A549 (cell line): ENCODE results near the gene DOCK7. TPM values are rescaled to one million over a fixed set of nuclear protein-coding genes. Genes with fewer than 3 reads are reported as not detected.

Source experiments
- ATAC-seq, 2 experiments: fragments of 200-7000 bp in 1 of 2; fragments of >200 bp in 1 of 2; cut with Nextera tagmentation in 1 of 2; cut with Tn5 transposase in 1 of 2; 3 replicates each; pipeline versions ENCODE4 v1.8.0 to v1.9.1; 2018 to 2020; ENCODE audit warnings: mild to moderate bottlenecking in 1 of 2, moderate library complexity in 1 of 2
- CTCF ChIA-PET: fragments of 300-600 bp; sonication (Branson Sonifier 250); formaldehyde crosslinking; extraction: SDS; loops from one replicate; lab custom pipeline; 2021; ENCODE audit warnings: antibody characterized with exemption, inconsistent platforms; lab: Yijun Ruan, JAX
- POLR2A ChIA-PET: fragments of 350-600 bp; formaldehyde crosslinking; extraction: SDS; loops from one replicate; lab custom pipeline; 2021; ENCODE audit warnings: antibody characterized with exemption, inconsistent platforms; lab: Yijun Ruan, JAX
- DNase-seq, 2 experiments: peaks; one replicate each; pipeline versions ENCODE4 v3.0.0 to v3.0.0-alpha.2; 2011 to 2016; ENCODE audit warnings: low read depth in 1 of 2, low spot score in 1 of 2
- FAIRE-seq: peaks from 2 replicates; lab custom pipeline; 2011; peaks lifted over from hg19 to GRCh38; lab: Jason Lieb, UNC
- H3K27ac ChIP-seq, 2 experiments: fragments of >200 bp; sonication (Bioruptor Twin); formaldehyde crosslinking; 3 replicates each; pipeline ENCODE4 v1.5.1; 2016 to 2017
- H3K4me1 ChIP-seq: fragments of >200 bp; sonication (Bioruptor Twin); formaldehyde crosslinking; 3 replicates; pipeline ENCODE4 v1.6.1; 2016
- H3K4me2 ChIP-seq: fragments of >200 bp; sonication (Bioruptor Twin); formaldehyde crosslinking; 3 replicates; pipeline ENCODE4 v1.6.1; 2016
- H3K4me3 ChIP-seq: fragments of >200 bp; sonication (Bioruptor Twin); formaldehyde crosslinking; 3 replicates; pipeline ENCODE4 v1.5.1; 2016
- H3K9me3 ChIP-seq: fragments of >200 bp; sonication (Bioruptor Twin); formaldehyde crosslinking; 3 replicates; pipeline ENCODE4 v1.6.1; 2016
- ATOH8 ChIP-seq: fragments of 250-450 bp; sonication (Bioruptor Pico); IDR thresholded peaks from 2 replicates; pipeline ENCODE4 v1.5.0; 2020; ENCODE audit warnings: low read depth, mild to moderate bottlenecking, moderate library complexity
- CBX8 ChIP-seq: fragments of 200-600 bp; sonication (generic); IDR thresholded peaks from 2 replicates; pipeline ENCODE4 v1.6.1; 2016
- CEBPB ChIP-seq, 2 experiments: fragments of >200 bp in 1 of 2; sonication (Bioruptor Twin) in 1 of 2; formaldehyde crosslinking in 1 of 2; IDR thresholded peaks; 2 replicates each; pipeline ENCODE4 v1.6.1; 2012 to 2016
- CHD4 ChIP-seq: fragments of 200-600 bp; sonication (generic); IDR thresholded peaks from 2 replicates; pipeline ENCODE4 v1.6.1; 2016; ENCODE audit warnings: antibody characterized with exemption, mild to moderate bottlenecking, borderline replicate concordance
- EP300 ChIP-seq, 2 experiments: fragments of >200 bp; sonication (Bioruptor Twin); formaldehyde crosslinking; IDR thresholded peaks; 2 replicates in 1 of 2; 3 replicates in 1 of 2; pipeline ENCODE4 v1.6.1; 2016 to 2017
- FOSB ChIP-seq: fragments of 250-450 bp; sonication (Bioruptor Pico); IDR thresholded peaks from 2 replicates; pipeline ENCODE4 v1.5.0; 2020; ENCODE audit warnings: mild to moderate bottlenecking, moderate library complexity
- FOSL2 ChIP-seq, 2 experiments: fragments of 450-650 bp in 1 of 2; fragments of >200 bp in 1 of 2; sonication (Bioruptor Twin) in 1 of 2; formaldehyde crosslinking; IDR thresholded peaks; 2 replicates each; pipeline versions ENCODE4 v1.5.0 to v1.6.1; 2016 to 2020; ENCODE audit warnings: mild to moderate bottlenecking in 1 of 2, moderate library complexity in 1 of 2
- GATA3 ChIP-seq: IDR thresholded peaks from 2 replicates; pipeline ENCODE4 v1.6.1; 2012; ENCODE audit warnings: borderline replicate concordance
- HDAC2 ChIP-seq: fragments of 200-600 bp; sonication (generic); IDR thresholded peaks from 2 replicates; pipeline ENCODE4 v1.6.1; 2016
- HOXA7 ChIP-seq: fragments of 250-450 bp; sonication (Bioruptor Pico); IDR thresholded peaks from 2 replicates; pipeline ENCODE4 v1.5.0; 2020; ENCODE audit warnings: mild to moderate bottlenecking, moderate library complexity
- HOXB5 ChIP-seq: fragments of 250-450 bp; sonication (Bioruptor Pico); IDR thresholded peaks from 2 replicates; pipeline ENCODE4 v1.5.0; 2020; ENCODE audit warnings: mild to moderate bottlenecking, moderate library complexity
- JUN ChIP-seq, 2 experiments: fragments of >200 bp; sonication (Bioruptor Twin); formaldehyde crosslinking; IDR thresholded peaks; 2 replicates in 1 of 2; 3 replicates in 1 of 2; pipeline ENCODE4 v1.6.1; 2016 to 2017
- KDM1A ChIP-seq: fragments of 200-600 bp; sonication (generic); IDR thresholded peaks from 2 replicates; pipeline ENCODE4 v1.6.1; 2016; ENCODE audit warnings: low read depth, mild to moderate bottlenecking
- MAX ChIP-seq: IDR thresholded peaks from 2 replicates; pipeline ENCODE4 v1.6.1; 2012
- RARB ChIP-seq: fragments of 250-450 bp; sonication (Bioruptor Pico); IDR thresholded peaks from 2 replicates; pipeline ENCODE4 v1.8.0; 2021; ENCODE audit warnings: mild to moderate bottlenecking, moderate library complexity
- RCOR1 ChIP-seq: fragments of 150-350 bp; IDR thresholded peaks from 2 replicates; pipeline ENCODE4 v1.6.1; 2014; ENCODE audit warnings: antibody characterized with exemption, low read length, low read depth
- REST ChIP-seq: fragments of 200-600 bp; sonication (generic); IDR thresholded peaks from 2 replicates; pipeline ENCODE4 v1.6.1; 2016; ENCODE audit warnings: antibody characterized with exemption, mild to moderate bottlenecking, moderate library complexity
- SMC3 ChIP-seq: fragments of >200 bp; sonication (Bioruptor Twin); formaldehyde crosslinking; IDR thresholded peaks from 3 replicates; pipeline ENCODE4 v1.6.1; 2018; ENCODE audit warnings: inconsistent platforms
- TFCP2L1 ChIP-seq: fragments of 250-450 bp; sonication (Bioruptor Pico); IDR thresholded peaks from 2 replicates; pipeline ENCODE4 v1.5.0; 2021; ENCODE audit warnings: mild to moderate bottlenecking
- ZNF302 ChIP-seq: fragments of 250-450 bp; sonication (Bioruptor Pico); IDR thresholded peaks from 2 replicates; pipeline ENCODE4 v1.9.0; 2021; ENCODE audit warnings: inconsistent platforms, mild to moderate bottlenecking, moderate library complexity
- WGBS: methylation state at CpG from one replicate; pipeline ENCODE4 v1.1.6; 2017; ENCODE audit errors: missing lambda C conversion rate; 5-methylcytosine and 5-hydroxymethylcytosine counted together
- polyA plus RNA-seq, 4 experiments: library from polyadenylated mRNA; depleted of rRNA in 3 of 4; stranded (reverse); fragments of >200 nt; fragmentation: RNase III in 1 of 4; extraction: RNeasy Plus Mini Kit Qiagen cat#74134 plus additional on column Dnase treatment in 1 of 4; gene quantifications; 2 replicates in 3 of 4; 3 replicates in 1 of 4; pipeline ENCODE4 v1.2.3, GENCODE V29; 2011 to 2017
- TF ChIP-seq, protein P1 (sequence below): fragments of >200 bp; sonication (Bioruptor Twin); formaldehyde crosslinking; IDR thresholded peaks from 2 replicates; pipeline ENCODE4 v1.6.1; 2016

Gene DOCK7
- polyA plus RNA-seq, 2 of the 4 experiments (the other 2 are of a cell fraction) = 25.5 to 33.3 TPM

GRCh38 chr1:62541048-62541447 lies 147.1 kb downstream of the DOCK7 start:
- FAIRE-seq = no peak
- H3K4me2 ChIP-seq = no peak overlapping the region
- 92% methylated on average over 2 of the region's 2 CpGs for WGBS
- ATAC-seq = no peak
- no peak overlapping the region for H3K4me3 ChIP-seq
- CTCF ChIA-PET = interaction anchor here (1.5 to 4.0 kb wide), 3 partner anchors 10 to 205 kb away, joined by 3 to 22 read pairs (median 8); no protein-coding TSS in a partner anchor
- no peaks in the 10 kb centered on the region for H3K9me3 ChIP-seq
- DNase-seq = no peak
- POLR2A ChIA-PET = no interaction called here
- TF ChIP-seq, protein P1, sequence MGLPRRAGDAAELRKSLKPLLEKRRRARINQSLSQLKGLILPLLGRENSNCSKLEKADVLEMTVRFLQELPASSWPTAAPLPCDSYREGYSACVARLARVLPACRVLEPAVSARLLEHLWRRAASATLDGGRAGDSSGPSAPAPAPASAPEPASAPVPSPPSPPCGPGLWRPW = no peak
- TF ChIP-seq REST = no peak
- no peak for TF ChIP-seq FOSL2 (IDR thresholded peaks at IDR 0.05)
- TF ChIP-seq FOSL2 (CRISPR knock-in tag; IDR thresholded peaks at IDR 0.05) = no peak
- no peak for TF ChIP-seq TFCP2L1 (CRISPR knock-in tag)
- TF ChIP-seq KDM1A = no peak
- no peak for TF ChIP-seq HOXB5
- no peak for TF ChIP-seq RCOR1
- TF ChIP-seq SMC3 = no peak
- TF ChIP-seq CHD4 = no peak
- TF ChIP-seq CEBPB (IDR thresholded peaks at IDR 0.05) = no peak
- no peak for TF ChIP-seq RARB
- TF ChIP-seq ZNF302 (CRISPR knock-in tag) = no peak
- TF ChIP-seq FOSB (CRISPR knock-in tag) = no peak
- peaks cover 6% of the 10 kb centered on the region; the same call in 2 of the 3 replicates for H3K4me1 ChIP-seq
- no peak overlapping the region for H3K27ac ChIP-seq

DNA sequence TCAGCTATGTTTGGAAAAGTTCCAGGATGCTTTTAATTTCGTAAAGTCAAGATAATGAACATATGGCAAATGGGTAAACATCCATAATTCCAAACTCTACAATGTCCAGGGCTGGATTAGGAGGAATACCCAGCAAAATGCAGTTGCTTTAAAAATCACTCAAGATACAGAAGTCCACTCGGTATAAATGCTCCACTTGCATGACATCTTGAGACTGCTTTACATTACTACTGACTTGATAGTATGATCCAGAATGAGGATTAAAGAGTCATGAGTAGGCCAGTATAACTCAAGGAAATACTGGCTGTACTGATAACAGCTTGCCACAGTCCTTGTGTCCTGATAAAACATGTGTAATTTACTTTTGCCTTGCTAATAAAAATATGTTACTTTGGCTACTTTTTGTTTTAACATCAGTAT lies 149.1 kb downstream of the DOCK7 start:
- 84% methylated on average over 2 of the region's 2 CpGs for WGBS
- Histone ChIP-seq H3K27ac (no peak overlapping the region), H3K4me3 (no peak overlapping the region), H3K4me2 (no peak overlapping the region), H3K4me1 (no peaks in the 10 kb centered on the region), H3K9me3 (no peaks in the 10 kb centered on the region)
- ChIA-PET CTCF (interaction anchor here (1.1 to 4.0 kb wide), 3 partner anchors 9 to 207 kb away, joined by 3 to 22 read pairs (median 11); no protein-coding TSS in a partner anchor), POLR2A (no interaction called here)
- no peak for ATAC-seq
- no peak for DNase-seq
- TF ChIP-seq FOSL2 (IDR thresholded peaks at IDR 0.05) (no peak), FOSL2 (CRISPR knock-in tag; IDR thresholded peaks at IDR 0.05) (no peak), GATA3 (no peak), HDAC2 (no peak), MAX (no peak), KDM1A (no peak), CBX8 (no peak), ATOH8 (CRISPR knock-in tag) (no peak), EP300 (IDR thresholded peaks at IDR 0.05) (no peak), JUN (IDR thresholded peaks at IDR 0.05) (no peak), HOXA7 (CRISPR knock-in tag) (no peak)
- TF ChIP-seq, protein P1 = no peak
- FAIRE-seq = no peak
